Activated CD4-positive, alpha-beta memory T cell treated with anti-CD3 and anti-CD28 coated beads, Interleukin-2, amount 10 ng/mL, durations not matched to agents 7 days and 5 days (primary cell): ENCODE measurements around the gene SERPINB5. TPM values are rescaled to one million over a fixed set of nuclear protein-coding genes. Genes with fewer than 3 reads are reported as not detected.
A peak's percentile ranks its signal among the peaks of the same experiment; 100 is the strongest.

Experiments used
- CTCF ChIA-PET: fragments of 350-600 bp; sonication (Branson Sonifier 250); formaldehyde crosslinking; loops from one replicate; lab custom pipeline; 2021; ENCODE audit warnings: antibody characterized with exemption, inconsistent platforms; lab: Charles Lee
- POLR2A ChIA-PET: fragments of 350-600 bp; sonication (Branson Sonifier 250); formaldehyde crosslinking; loops from one replicate; lab custom pipeline; 2021; ENCODE audit warnings: antibody characterized with exemption; lab: Charles Lee
- DNase-seq: peaks from one replicate; pipeline ENCODE4 v3.0.0-alpha.2; 2020
- H3K27ac Mint-ChIP-seq: one replicate; pipeline ENCODE4 v1.8.0; 2021; ENCODE audit warnings: mild to moderate bottlenecking, mixed read lengths
- H3K27me3 Mint-ChIP-seq: one replicate; pipeline ENCODE4 v1.8.0; 2021; ENCODE audit warnings: mixed read lengths
- H3K36me3 Mint-ChIP-seq: one replicate; pipeline ENCODE4 v1.8.0; 2021; ENCODE audit warnings: low read depth, mixed read lengths
- H3K4me1 Mint-ChIP-seq: one replicate; pipeline ENCODE4 v1.8.0; 2021; ENCODE audit warnings: mixed read lengths
- H3K4me3 Mint-ChIP-seq: one replicate; pipeline ENCODE4 v1.8.0; 2021; ENCODE audit warnings: mild to moderate bottlenecking, mixed read lengths
- H3K9me3 Mint-ChIP-seq: one replicate; pipeline ENCODE4 v1.8.0; 2021; ENCODE audit warnings: mixed read lengths
- total RNA-seq, 2 experiments: library from RNA; stranded (reverse); gene quantifications; one replicate each; pipeline ENCODE4 v1.2.3, GENCODE V29; 2021

The SERPINB5 gene
- not detected for total RNA-seq

- Mint-ChIP-seq H3K9me3 (no peaks in the 10 kb centered on the region), H3K27me3 (peaks cover 44% of the 10 kb centered on the region), H3K36me3 (no peaks in the 10 kb centered on the region), H3K27ac (no peak within 1 kb of the TSS), H3K4me1 (no peaks in the 10 kb centered on the region), H3K4me3 (no peak within 1 kb of the TSS)
- ChIA-PET CTCF (interaction anchor here (1.8 kb wide), 1 partner anchor 11 kb away, joined by 4 read pairs; no protein-coding TSS in a partner anchor), POLR2A (no interaction called here)
- no peak for DNase-seq
Observed at GRCh38 chr18:63476668-63477067, at the start of gene SERPINB5. SERPINB5 (plus strand) TSS chr18:63476958; CDS start chr18:63484429, 7,471 bp downstream.

GRCh38 chr18:63427558-63427957, 49.2 kb upstream of the SERPINB5 start:
- ChIA-PET POLR2A (interaction anchor here (1.3 kb wide), 1 partner anchor 10 kb away, joined by 3 read pairs; no protein-coding TSS in a partner anchor), CTCF (interaction anchor here (2.1 to 2.2 kb wide), 2 partner anchors 11 to 109 kb away, joined by 5 to 7 read pairs; no protein-coding TSS in a partner anchor)
- no peak for DNase-seq
- Mint-ChIP-seq H3K4me1 (peaks cover 19% of the 10 kb centered on the region), H3K27ac (no peak overlapping the region), H3K4me3 (no peak overlapping the region), H3K36me3 (peaks cover 5% of the 10 kb centered on the region), H3K27me3 (peaks cover 24% of the 10 kb centered on the region), H3K9me3 (no peaks in the 10 kb centered on the region)

- Mint-ChIP-seq H3K4me1 (peaks cover 8% of the 10 kb centered on the region), H3K27ac (no peak overlapping the region), H3K4me3 (no peak overlapping the region), H3K27me3 (peaks cover 34% of the 10 kb centered on the region), H3K36me3 (no peaks in the 10 kb centered on the region), H3K9me3 (no peaks in the 10 kb centered on the region)
- POLR2A ChIA-PET, result interaction anchor here (0.8 kb wide), 1 partner anchor 8 kb away, joined by 3 read pairs; no protein-coding TSS in a partner anchor
- CTCF ChIA-PET, result interaction anchor here (1.2 kb wide), 1 partner anchor 9 kb away, joined by 5 read pairs; no protein-coding TSS in a partner anchor
- no peak for DNase-seq
Observed at GRCh38 chr18:63430526-63430925, 46.2 kb upstream of the SERPINB5 start.

GRCh38 chr18:63431180-63431579, 45.6 kb upstream of the SERPINB5 start:
- peaks cover 8% of the 10 kb centered on the region for H3K4me1 Mint-ChIP-seq
- ChIA-PET POLR2A (interaction anchor here (0.8 kb wide), 1 partner anchor 9 kb away, joined by 3 read pairs; no protein-coding TSS in a partner anchor), CTCF (interaction anchor here (1.2 kb wide), 1 partner anchor 8 kb away, joined by 5 read pairs; no protein-coding TSS in a partner anchor)
- no peak overlapping the region for H3K4me3 Mint-ChIP-seq
- H3K9me3 Mint-ChIP-seq, result no peaks in the 10 kb centered on the region
- H3K36me3 Mint-ChIP-seq, result no peaks in the 10 kb centered on the region
- H3K27ac Mint-ChIP-seq, result no peak overlapping the region
- no peak for DNase-seq
- peaks cover 36% of the 10 kb centered on the region for H3K27me3 Mint-ChIP-seq

- DNase-seq, result no peak
- CTCF ChIA-PET, result interaction anchor here (1.7 kb wide), 1 partner anchor 417 kb away, joined by 4 read pairs; no protein-coding TSS in a partner anchor
- Mint-ChIP-seq H3K36me3 (no peaks in the 10 kb centered on the region), H3K9me3 (no peaks in the 10 kb centered on the region), H3K27me3 (peaks cover 42% of the 10 kb centered on the region), H3K27ac (no peak overlapping the region), H3K4me1 (no peaks in the 10 kb centered on the region), H3K4me3 (no peak overlapping the region)
- POLR2A ChIA-PET, result no interaction called here
Observed at GRCh38 chr18:63433334-63433866, 43.4 kb upstream of the SERPINB5 start.

- peaks cover 2% of the 10 kb centered on the region for H3K4me1 Mint-ChIP-seq
- H3K4me3 Mint-ChIP-seq, result no peak overlapping the region
- POLR2A ChIA-PET, result interaction anchor here (1.0 to 1.1 kb wide), 2 partner anchors 10 to 16 kb away, joined by 3 to 4 read pairs; partner anchors contain the start of gene VPS4B
Observed at GRCh38 chr18:63438181-63438580, 38.6 kb upstream of the SERPINB5 start.

GRCh38 chr18:63439334-63439733, 37.4 kb upstream of the SERPINB5 start:
- Mint-ChIP-seq H3K4me3 (no peak overlapping the region), H3K27ac (no peak overlapping the region), H3K27me3 (peaks cover 26% of the 10 kb centered on the region), H3K4me1 (peaks cover 2% of the 10 kb centered on the region), H3K9me3 (no peaks in the 10 kb centered on the region), H3K36me3 (no peaks in the 10 kb centered on the region)
- peak; percentile 48 for DNase-seq
- POLR2A ChIA-PET, result interaction anchor here (0.7 to 1.2 kb wide), 3 partner anchors 30 to 100 kb away, joined by 3 to 7 read pairs (median 3); no protein-coding TSS in a partner anchor
- CTCF ChIA-PET, result interaction anchor here (0.6 to 6.1 kb wide), 41 partner anchors 8 to 724 kb away, joined by 3 to 57 read pairs (median 5); partner anchors contain the start of genes BCL2, PHLPP1 and VPS4B

More at GRCh38 chr18:63438181-63438580, 38.6 kb upstream of the SERPINB5 start:
- CTCF ChIA-PET, result interaction anchor here (0.6 to 6.1 kb wide), 23 partner anchors 9 to 480 kb away, joined by 3 to 57 read pairs (median 6); partner anchors contain the start of genes BCL2 and VPS4B
- no peaks in the 10 kb centered on the region for H3K36me3 Mint-ChIP-seq
- H3K27me3 Mint-ChIP-seq, result peaks cover 33% of the 10 kb centered on the region
- DNase-seq, result no peak
- H3K9me3 Mint-ChIP-seq, result no peaks in the 10 kb centered on the region
- no peak overlapping the region for H3K27ac Mint-ChIP-seq

GRCh38 chr18:63440219-63440618, 36.5 kb upstream of the SERPINB5 start:
- peaks cover 26% of the 10 kb centered on the region for H3K27me3 Mint-ChIP-seq
- CTCF ChIA-PET, result interaction anchor here (1.0 to 6.1 kb wide), 16 partner anchors 17 to 725 kb away, joined by 3 to 57 read pairs (median 8); partner anchors contain the start of genes BCL2 and PHLPP1

GRCh38 chr18:63440881-63441280, 35.9 kb upstream of the SERPINB5 start:
- H3K4me3 Mint-ChIP-seq, result no peak overlapping the region
- peaks cover 24% of the 10 kb centered on the region for H3K27me3 Mint-ChIP-seq
- H3K27ac Mint-ChIP-seq, result no peak overlapping the region

More at GRCh38 chr18:63440219-63440618, 36.5 kb upstream of the SERPINB5 start:
- no peak overlapping the region for H3K4me3 Mint-ChIP-seq
- no peak for DNase-seq
- POLR2A ChIA-PET, result interaction anchor here (0.6 kb wide), 1 partner anchor 8 kb away, joined by 3 read pairs; no protein-coding TSS in a partner anchor
- H3K27ac Mint-ChIP-seq, result no peak overlapping the region
- peaks cover 2% of the 10 kb centered on the region for H3K4me1 Mint-ChIP-seq
- H3K36me3 Mint-ChIP-seq, result no peaks in the 10 kb centered on the region
- no peaks in the 10 kb centered on the region for H3K9me3 Mint-ChIP-seq

GRCh38 chr18:63443829-63444228, 32.9 kb upstream of the SERPINB5 start:
- Mint-ChIP-seq H3K27me3 (peaks cover 16% of the 10 kb centered on the region), H3K27ac (no peak overlapping the region), H3K36me3 (no peaks in the 10 kb centered on the region), H3K4me1 (peaks cover 2% of the 10 kb centered on the region), H3K4me3 (no peak overlapping the region), H3K9me3 (no peaks in the 10 kb centered on the region)
- ChIA-PET CTCF (no interaction called here), POLR2A (no interaction called here)
- DNase-seq, result no peak

More at GRCh38 chr18:63440881-63441280, 35.9 kb upstream of the SERPINB5 start:
- ChIA-PET POLR2A (no interaction called here), CTCF (interaction anchor here (0.7 to 6.1 kb wide), 7 partner anchors 26 to 1154 kb away, joined by 3 to 57 read pairs (median 18); no protein-coding TSS in a partner anchor)
- no peak for DNase-seq
- Mint-ChIP-seq H3K36me3 (no peaks in the 10 kb centered on the region), H3K4me1 (peaks cover 2% of the 10 kb centered on the region), H3K9me3 (no peaks in the 10 kb centered on the region)

GRCh38 chr18:63444580-63444979, 32.2 kb upstream of the SERPINB5 start:
- H3K27ac Mint-ChIP-seq, result no peak overlapping the region
- no peak overlapping the region for H3K4me3 Mint-ChIP-seq
- H3K4me1 Mint-ChIP-seq, result no peaks in the 10 kb centered on the region
- DNase-seq, result no peak
- H3K9me3 Mint-ChIP-seq, result no peaks in the 10 kb centered on the region
- H3K27me3 Mint-ChIP-seq, result peaks cover 13% of the 10 kb centered on the region
- CTCF ChIA-PET, result interaction anchor here (0.6 kb wide), 1 partner anchor 70 kb away, joined by 5 read pairs; no protein-coding TSS in a partner anchor
- H3K36me3 Mint-ChIP-seq, result no peaks in the 10 kb centered on the region
- POLR2A ChIA-PET, result no interaction called here

GRCh38 chr18:63445037-63445436, 31.7 kb upstream of the SERPINB5 start:
- Mint-ChIP-seq H3K9me3 (no peaks in the 10 kb centered on the region), H3K27me3 (peaks cover 9% of the 10 kb centered on the region), H3K4me1 (no peaks in the 10 kb centered on the region), H3K27ac (no peak overlapping the region), H3K4me3 (no peak overlapping the region), H3K36me3 (no peaks in the 10 kb centered on the region)
- DNase-seq, result no peak
- ChIA-PET POLR2A (no interaction called here), CTCF (interaction anchor here (0.6 kb wide), 1 partner anchor 70 kb away, joined by 5 read pairs; no protein-coding TSS in a partner anchor)

GRCh38 chr18:63446266-63446665, 30.5 kb upstream of the SERPINB5 start:
- no peaks in the 10 kb centered on the region for H3K36me3 Mint-ChIP-seq
- no peak for DNase-seq
- no peak overlapping the region for H3K27ac Mint-ChIP-seq
- no peaks in the 10 kb centered on the region for H3K4me1 Mint-ChIP-seq
- H3K9me3 Mint-ChIP-seq, result no peaks in the 10 kb centered on the region
- peaks cover 5% of the 10 kb centered on the region for H3K27me3 Mint-ChIP-seq
- CTCF ChIA-PET, result interaction anchor here (2.2 kb wide), 1 partner anchor 9 kb away, joined by 7 read pairs; no protein-coding TSS in a partner anchor
- H3K4me3 Mint-ChIP-seq, result no peak overlapping the region
- POLR2A ChIA-PET, result no interaction called here
